A549 (cell line): ENCODE data around the gene MED14. TPM values are rescaled to one million over a fixed set of nuclear protein-coding genes. Genes with fewer than 3 reads are reported as not detected.

Experiments
- ATAC-seq, 2 experiments: fragments of 200-7000 bp in 1 of 2; fragments of >200 bp in 1 of 2; cut with Nextera tagmentation in 1 of 2; cut with Tn5 transposase in 1 of 2; 3 replicates each; pipeline versions ENCODE4 v1.8.0 to v1.9.1; 2018 to 2020; ENCODE audit warnings: mild to moderate bottlenecking in 1 of 2, moderate library complexity in 1 of 2
- CTCF ChIA-PET: fragments of 300-600 bp; sonication (Branson Sonifier 250); formaldehyde crosslinking; extraction: SDS; loops from one replicate; lab custom pipeline; 2021; ENCODE audit warnings: antibody characterized with exemption, inconsistent platforms; lab: Yijun Ruan, JAX
- POLR2A ChIA-PET: fragments of 350-600 bp; formaldehyde crosslinking; extraction: SDS; loops from one replicate; lab custom pipeline; 2021; ENCODE audit warnings: antibody characterized with exemption, inconsistent platforms; lab: Yijun Ruan, JAX
- DNase-seq, 2 experiments: peaks; one replicate each; pipeline versions ENCODE4 v3.0.0 to v3.0.0-alpha.2; 2011 to 2016; ENCODE audit warnings: low read depth in 1 of 2, low spot score in 1 of 2
- FAIRE-seq: peaks from 2 replicates; lab custom pipeline; 2011; peaks lifted over from hg19 to GRCh38; lab: Jason Lieb, UNC
- H3K27ac ChIP-seq, 2 experiments: fragments of >200 bp; sonication (Bioruptor Twin); formaldehyde crosslinking; 3 replicates each; pipeline ENCODE4 v1.5.1; 2016 to 2017
- H3K4me1 ChIP-seq: fragments of >200 bp; sonication (Bioruptor Twin); formaldehyde crosslinking; 3 replicates; pipeline ENCODE4 v1.6.1; 2016
- H3K4me2 ChIP-seq: fragments of >200 bp; sonication (Bioruptor Twin); formaldehyde crosslinking; 3 replicates; pipeline ENCODE4 v1.6.1; 2016
- H3K4me3 ChIP-seq: fragments of >200 bp; sonication (Bioruptor Twin); formaldehyde crosslinking; 3 replicates; pipeline ENCODE4 v1.5.1; 2016
- H3K9me3 ChIP-seq: fragments of >200 bp; sonication (Bioruptor Twin); formaldehyde crosslinking; 3 replicates; pipeline ENCODE4 v1.6.1; 2016
- CBX2 ChIP-seq: fragments of 200-600 bp; sonication (generic); IDR thresholded peaks from 2 replicates; pipeline ENCODE4 v1.6.1; 2016; ENCODE audit warnings: low read depth, mild to moderate bottlenecking, borderline replicate concordance
- CBX8 ChIP-seq: fragments of 200-600 bp; sonication (generic); IDR thresholded peaks from 2 replicates; pipeline ENCODE4 v1.6.1; 2016
- FOSL2 ChIP-seq, 2 experiments: fragments of 450-650 bp in 1 of 2; fragments of >200 bp in 1 of 2; sonication (Bioruptor Twin) in 1 of 2; formaldehyde crosslinking; IDR thresholded peaks; 2 replicates each; pipeline versions ENCODE4 v1.5.0 to v1.6.1; 2016 to 2020; ENCODE audit warnings: mild to moderate bottlenecking in 1 of 2, moderate library complexity in 1 of 2
- GATA3 ChIP-seq: IDR thresholded peaks from 2 replicates; pipeline ENCODE4 v1.6.1; 2012; ENCODE audit warnings: borderline replicate concordance
- JUN ChIP-seq, 2 experiments: fragments of >200 bp; sonication (Bioruptor Twin); formaldehyde crosslinking; IDR thresholded peaks; 2 replicates in 1 of 2; 3 replicates in 1 of 2; pipeline ENCODE4 v1.6.1; 2016 to 2017
- JUNB ChIP-seq: fragments of >200 bp; sonication (Bioruptor Twin); formaldehyde crosslinking; IDR thresholded peaks from 2 replicates; pipeline ENCODE4 v1.6.1; 2016
- MAZ ChIP-seq: fragments of 150-350 bp; IDR thresholded peaks from 2 replicates; pipeline ENCODE4 v1.6.1; 2014; ENCODE audit warnings: antibody characterized with exemption, low read depth, low read length, borderline replicate concordance
- NFE2L2 ChIP-seq: fragments of 150-350 bp; conservative IDR thresholded peaks from 2 replicates; pipeline ENCODE4 v1.6.1; 2014; ENCODE audit warnings: low read length
- NPAS2 ChIP-seq: fragments of 250-450 bp; sonication (Bioruptor Pico); IDR thresholded peaks from 2 replicates; pipeline ENCODE4 v1.8.0; 2022; ENCODE audit warnings: mild to moderate bottlenecking, moderate library complexity, borderline replicate concordance
- PHF8 ChIP-seq: fragments of 200-600 bp; sonication (generic); IDR thresholded peaks from 2 replicates; pipeline ENCODE4 v1.6.1; 2016; ENCODE audit warnings: low read depth, mild to moderate bottlenecking, antibody characterized with exemption, moderate library complexity, borderline replicate concordance
- RAD21 ChIP-seq, 2 experiments: fragments of >200 bp in 1 of 2; sonication (Bioruptor Twin) in 1 of 2; formaldehyde crosslinking in 1 of 2; IDR thresholded peaks in 1 of 2; conservative IDR thresholded peaks in 1 of 2; 2 replicates in 1 of 2; 3 replicates in 1 of 2; pipeline ENCODE4 v1.6.1; 2012 to 2018; ENCODE audit warnings: inconsistent platforms in 1 of 2
- RCOR1 ChIP-seq: fragments of 150-350 bp; IDR thresholded peaks from 2 replicates; pipeline ENCODE4 v1.6.1; 2014; ENCODE audit warnings: antibody characterized with exemption, low read length, low read depth
- RFX5 ChIP-seq: fragments of 450-650 bp; IDR thresholded peaks from 2 replicates; pipeline ENCODE4 v1.7.1; 2014; ENCODE audit warnings: antibody characterized with exemption, mild to moderate bottlenecking, moderate library complexity
- SREBF2 ChIP-seq: fragments of 450-650 bp; IDR thresholded peaks from 2 replicates; pipeline ENCODE4 v1.6.1; 2014; ENCODE audit warnings: mild to moderate bottlenecking, moderate library complexity
- TFCP2L1 ChIP-seq: fragments of 250-450 bp; sonication (Bioruptor Pico); IDR thresholded peaks from 2 replicates; pipeline ENCODE4 v1.5.0; 2021; ENCODE audit warnings: mild to moderate bottlenecking
- WGBS: methylation state at CpG from one replicate; pipeline ENCODE4 v1.1.6; 2017; ENCODE audit errors: missing lambda C conversion rate; 5-methylcytosine and 5-hydroxymethylcytosine counted together
- polyA plus RNA-seq, 4 experiments: library from polyadenylated mRNA; depleted of rRNA in 3 of 4; stranded (reverse); fragments of >200 nt; fragmentation: RNase III in 1 of 4; extraction: RNeasy Plus Mini Kit Qiagen cat#74134 plus additional on column Dnase treatment in 1 of 4; gene quantifications; 2 replicates in 3 of 4; 3 replicates in 1 of 4; pipeline ENCODE4 v1.2.3, GENCODE V29; 2011 to 2017
- TF ChIP-seq, protein P1 (sequence below): fragments of >200 bp; sonication (Bioruptor Twin); formaldehyde crosslinking; IDR thresholded peaks from 3 replicates; pipeline ENCODE4 v1.6.1; 2016
- TF ChIP-seq, protein P2 (sequence below): fragments of 150-350 bp; IDR thresholded peaks from 2 replicates; pipeline ENCODE4 v1.6.1; 2014; ENCODE audit warnings: low read depth, mild to moderate bottlenecking, low read length
- TF ChIP-seq, protein P3 (sequence below): fragments of >200 bp; sonication (Bioruptor Twin); formaldehyde crosslinking; IDR thresholded peaks from 2 replicates; pipeline ENCODE4 v1.6.1; 2016
- TF ChIP-seq, protein P4 (sequence below): IDR thresholded peaks from 2 replicates; pipeline ENCODE4 v1.6.1; 2012
- TF ChIP-seq, protein P5 (sequence below): IDR thresholded peaks from 2 replicates; pipeline ENCODE4 v1.6.1; 2012; ENCODE audit warnings: low read depth, borderline replicate concordance
- TF ChIP-seq, protein P6 (sequence below): fragments of >200 bp; sonication (Bioruptor Twin); formaldehyde crosslinking; IDR thresholded peaks from 3 replicates; pipeline ENCODE4 v1.5.1; 2016

MED14 gene
- polyA plus RNA-seq, 2 of the 4 experiments (the other 2 are of a cell fraction): 26.8 to 62.0 TPM

DNA sequence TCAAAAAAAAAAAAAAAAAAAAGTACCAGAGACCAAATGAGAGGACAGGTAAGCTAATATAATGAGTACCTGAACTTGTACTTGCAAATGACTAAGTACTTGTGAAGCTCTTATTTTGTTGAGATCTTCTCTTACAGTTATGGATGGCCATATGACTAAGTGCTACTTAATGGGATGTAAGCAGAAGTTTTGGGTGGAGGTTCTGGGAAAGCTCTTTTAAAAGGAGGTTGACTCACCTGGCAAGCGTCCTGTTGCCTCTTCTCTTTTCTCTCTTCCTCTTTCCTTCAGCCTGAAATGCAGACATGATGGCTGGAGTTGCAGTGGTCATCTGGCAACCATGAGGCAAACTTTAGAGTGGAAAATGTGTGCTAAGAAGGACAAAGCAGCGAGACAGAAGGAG is 36.9 kb upstream of the MED14 start:
- Histone ChIP-seq H3K4me2 (no peak overlapping the region), H3K9me3 (no peaks in the 10 kb centered on the region), H3K4me1 (0 out of 3 replicates have a peak, but pooled peaks cover 16% of the 10 kb centered on the region), H3K27ac (no peak overlapping the region), H3K4me3 (no peak overlapping the region)
- ChIA-PET CTCF (interaction anchor here (1.0 to 1.2 kb wide), 2 partner anchors 22 to 69 kb away, joined by 3 read pairs; no protein-coding TSS in a partner anchor), POLR2A (no interaction called here)
- no peak; a peak in 1 of 6 replicates for ATAC-seq
- FAIRE-seq: peak; percentile 28
- TF ChIP-seq SREBF2: no peak
- WGBS: 48% methylated on average over 2 of the region's 2 CpGs
- peak in 1 of 2 experiments; percentile 18 for DNase-seq

DNA sequence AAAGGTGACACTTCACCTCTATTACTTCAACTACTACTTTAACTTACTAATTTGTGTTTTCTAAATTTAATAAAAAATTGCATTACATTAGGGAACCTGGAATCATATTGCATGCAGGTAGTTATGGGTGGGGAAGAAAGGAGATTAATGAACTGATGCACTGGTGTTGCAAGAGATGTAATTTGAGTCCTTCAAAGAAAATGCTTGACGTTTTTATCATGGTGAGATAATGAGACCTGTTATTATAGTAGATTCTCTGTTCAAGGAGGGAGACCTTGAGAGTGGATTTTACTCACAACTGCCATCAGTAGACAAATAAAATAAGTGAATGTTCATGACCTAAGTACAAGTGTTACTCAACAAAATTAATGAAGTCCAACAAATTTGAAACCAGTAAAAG is 26.4 kb upstream of the MED14 start:
- Histone ChIP-seq H3K4me2 (no peak overlapping the region), H3K4me1 (no peaks in the 10 kb centered on the region), H3K9me3 (no peaks in the 10 kb centered on the region), H3K4me3 (no peak overlapping the region), H3K27ac (no peak overlapping the region)
- WGBS: 9% methylated on average over 1 of the region's 1 CpG
- TF ChIP-seq NPAS2 (CRISPR knock-in tag): no peak
- no peak for TF ChIP-seq GATA3
- no peak for TF ChIP-seq CBX8
- TF ChIP-seq MAZ: no peak
- TF ChIP-seq, protein P1, sequence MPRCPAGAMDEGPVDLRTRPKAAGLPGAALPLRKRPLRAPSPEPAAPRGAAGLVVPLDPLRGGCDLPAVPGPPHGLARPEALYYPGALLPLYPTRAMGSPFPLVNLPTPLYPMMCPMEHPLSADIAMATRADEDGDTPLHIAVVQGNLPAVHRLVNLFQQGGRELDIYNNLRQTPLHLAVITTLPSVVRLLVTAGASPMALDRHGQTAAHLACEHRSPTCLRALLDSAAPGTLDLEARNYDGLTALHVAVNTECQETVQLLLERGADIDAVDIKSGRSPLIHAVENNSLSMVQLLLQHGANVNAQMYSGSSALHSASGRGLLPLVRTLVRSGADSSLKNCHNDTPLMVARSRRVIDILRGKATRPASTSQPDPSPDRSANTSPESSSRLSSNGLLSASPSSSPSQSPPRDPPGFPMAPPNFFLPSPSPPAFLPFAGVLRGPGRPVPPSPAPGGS: no peak
- TF ChIP-seq PHF8: no peak
- TF ChIP-seq JUNB: no peak
- no peak for TF ChIP-seq CBX2
- TF ChIP-seq, protein P2, sequence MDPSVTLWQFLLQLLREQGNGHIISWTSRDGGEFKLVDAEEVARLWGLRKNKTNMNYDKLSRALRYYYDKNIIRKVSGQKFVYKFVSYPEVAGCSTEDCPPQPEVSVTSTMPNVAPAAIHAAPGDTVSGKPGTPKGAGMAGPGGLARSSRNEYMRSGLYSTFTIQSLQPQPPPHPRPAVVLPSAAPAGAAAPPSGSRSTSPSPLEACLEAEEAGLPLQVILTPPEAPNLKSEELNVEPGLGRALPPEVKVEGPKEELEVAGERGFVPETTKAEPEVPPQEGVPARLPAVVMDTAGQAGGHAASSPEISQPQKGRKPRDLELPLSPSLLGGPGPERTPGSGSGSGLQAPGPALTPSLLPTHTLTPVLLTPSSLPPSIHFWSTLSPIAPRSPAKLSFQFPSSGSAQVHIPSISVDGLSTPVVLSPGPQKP: no peak
- no peak for TF ChIP-seq JUN (IDR thresholded peaks at IDR 0.05)
- no peak for TF ChIP-seq TFCP2L1 (CRISPR knock-in tag)
- TF ChIP-seq, protein P3, sequence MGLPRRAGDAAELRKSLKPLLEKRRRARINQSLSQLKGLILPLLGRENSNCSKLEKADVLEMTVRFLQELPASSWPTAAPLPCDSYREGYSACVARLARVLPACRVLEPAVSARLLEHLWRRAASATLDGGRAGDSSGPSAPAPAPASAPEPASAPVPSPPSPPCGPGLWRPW: no peak
- TF ChIP-seq NFE2L2: no peak
- no peak for TF ChIP-seq RFX5
- no peak for TF ChIP-seq FOSL2 (IDR thresholded peaks at IDR 0.05)
- no peak for TF ChIP-seq FOSL2 (CRISPR knock-in tag; IDR thresholded peaks at IDR 0.05)
- TF ChIP-seq RCOR1: no peak
- TF ChIP-seq, protein P4, sequence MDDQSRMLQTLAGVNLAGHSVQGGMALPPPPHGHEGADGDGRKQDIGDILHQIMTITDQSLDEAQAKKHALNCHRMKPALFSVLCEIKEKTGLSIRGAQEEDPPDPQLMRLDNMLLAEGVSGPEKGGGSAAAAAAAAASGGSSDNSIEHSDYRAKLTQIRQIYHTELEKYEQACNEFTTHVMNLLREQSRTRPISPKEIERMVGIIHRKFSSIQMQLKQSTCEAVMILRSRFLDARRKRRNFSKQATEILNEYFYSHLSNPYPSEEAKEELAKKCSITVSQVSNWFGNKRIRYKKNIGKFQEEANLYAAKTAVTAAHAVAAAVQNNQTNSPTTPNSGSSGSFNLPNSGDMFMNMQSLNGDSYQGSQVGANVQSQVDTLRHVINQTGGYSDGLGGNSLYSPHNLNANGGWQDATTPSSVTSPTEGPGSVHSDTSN: no peak
- TF ChIP-seq, protein P5, sequence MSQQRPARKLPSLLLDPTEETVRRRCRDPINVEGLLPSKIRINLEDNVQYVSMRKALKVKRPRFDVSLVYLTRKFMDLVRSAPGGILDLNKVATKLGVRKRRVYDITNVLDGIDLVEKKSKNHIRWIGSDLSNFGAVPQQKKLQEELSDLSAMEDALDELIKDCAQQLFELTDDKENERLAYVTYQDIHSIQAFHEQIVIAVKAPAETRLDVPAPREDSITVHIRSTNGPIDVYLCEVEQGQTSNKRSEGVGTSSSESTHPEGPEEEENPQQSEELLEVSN: no peak
- TF ChIP-seq, protein P6, sequence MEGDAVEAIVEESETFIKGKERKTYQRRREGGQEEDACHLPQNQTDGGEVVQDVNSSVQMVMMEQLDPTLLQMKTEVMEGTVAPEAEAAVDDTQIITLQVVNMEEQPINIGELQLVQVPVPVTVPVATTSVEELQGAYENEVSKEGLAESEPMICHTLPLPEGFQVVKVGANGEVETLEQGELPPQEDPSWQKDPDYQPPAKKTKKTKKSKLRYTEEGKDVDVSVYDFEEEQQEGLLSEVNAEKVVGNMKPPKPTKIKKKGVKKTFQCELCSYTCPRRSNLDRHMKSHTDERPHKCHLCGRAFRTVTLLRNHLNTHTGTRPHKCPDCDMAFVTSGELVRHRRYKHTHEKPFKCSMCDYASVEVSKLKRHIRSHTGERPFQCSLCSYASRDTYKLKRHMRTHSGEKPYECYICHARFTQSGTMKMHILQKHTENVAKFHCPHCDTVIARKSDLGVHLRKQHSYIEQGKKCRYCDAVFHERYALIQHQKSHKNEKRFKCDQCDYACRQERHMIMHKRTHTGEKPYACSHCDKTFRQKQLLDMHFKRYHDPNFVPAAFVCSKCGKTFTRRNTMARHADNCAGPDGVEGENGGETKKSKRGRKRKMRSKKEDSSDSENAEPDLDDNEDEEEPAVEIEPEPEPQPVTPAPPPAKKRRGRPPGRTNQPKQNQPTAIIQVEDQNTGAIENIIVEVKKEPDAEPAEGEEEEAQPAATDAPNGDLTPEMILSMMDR: no peak
- TF ChIP-seq RAD21 (conservative IDR thresholded peaks at IDR 0.05 in 1 of 2, IDR thresholded peaks at IDR 0.05 in 1 of 2): no peak
- no peak for FAIRE-seq
- DNase-seq: no peak
- ChIA-PET CTCF (no interaction called here), POLR2A (no interaction called here)
- ATAC-seq: no peak
